Lung microvascular endothelial cell (primary cell): ENCODE measurements around the gene PLXNC1. TPM values are rescaled to one million over a fixed set of nuclear protein-coding genes. Genes with fewer than 3 reads are reported as not detected.

Experiments
- DNase-seq, 2 donors: peaks; one replicate each; pipeline versions ENCODE4 v3.0.0 to v3.0.0-alpha.2; 2010; ENCODE audit warnings: low read depth in 2 of 2
- total RNA-seq: library from RNA; depleted of rRNA; stranded (reverse); fragments of >200 nt; gene quantifications from 2 replicates; pipeline ENCODE4 v1.2.1, GENCODE V29; 2014

The PLXNC1 gene
- total RNA-seq, 1 donor from 2014 or later, result under 0.01 TPM

DNA sequence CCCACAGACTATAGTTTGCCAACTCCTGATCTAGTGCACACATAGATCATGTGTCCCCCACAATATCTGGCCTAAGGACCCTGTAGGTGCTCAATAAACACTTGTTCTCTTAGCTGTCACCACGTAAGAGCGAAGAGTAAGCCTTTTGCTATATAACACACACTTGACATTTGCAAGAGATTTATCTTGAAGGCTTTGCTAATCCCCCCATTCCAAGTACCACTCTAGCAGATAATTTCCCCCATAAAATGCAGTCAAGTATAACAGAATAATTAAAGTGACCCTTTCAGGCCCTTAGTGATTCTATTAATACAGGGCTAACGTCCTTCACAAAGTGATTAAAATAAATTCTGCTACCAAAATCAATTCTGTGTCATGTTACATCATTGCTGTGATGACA is 87.5 kb downstream of the PLXNC1 start:
- no peak for DNase-seq

DNA sequence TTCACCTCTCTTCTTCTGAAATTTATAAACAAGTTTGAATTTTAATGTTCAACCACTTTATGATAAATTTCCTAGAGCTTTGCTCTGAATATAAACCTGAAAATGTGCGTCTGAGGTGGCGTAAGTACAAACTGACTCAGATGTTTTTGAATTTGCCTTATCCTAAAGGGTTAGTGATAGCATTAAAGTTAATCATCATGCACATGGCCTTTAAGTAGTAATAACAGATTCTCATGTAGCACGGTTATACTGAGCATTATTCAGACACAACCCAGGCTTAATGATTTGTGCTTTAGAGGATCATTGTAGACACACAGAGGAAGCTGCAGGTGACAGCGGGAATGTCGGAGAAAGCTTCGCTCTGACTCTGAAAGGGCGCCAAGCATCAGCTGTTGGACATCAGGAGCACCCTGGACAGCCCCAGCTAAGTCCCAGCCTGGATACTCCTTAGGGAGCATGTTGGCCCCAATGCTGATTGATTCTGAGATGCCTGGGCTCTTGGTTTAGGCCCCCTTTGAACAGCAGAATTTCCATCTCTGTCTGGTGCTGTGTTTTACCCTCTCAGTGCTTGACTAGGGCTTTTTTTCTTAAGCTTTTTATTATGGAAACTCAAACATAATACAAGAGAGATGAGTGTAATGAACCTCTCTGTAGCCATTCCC is 91.1 kb downstream of the PLXNC1 start:
- no peak for DNase-seq

DNA sequence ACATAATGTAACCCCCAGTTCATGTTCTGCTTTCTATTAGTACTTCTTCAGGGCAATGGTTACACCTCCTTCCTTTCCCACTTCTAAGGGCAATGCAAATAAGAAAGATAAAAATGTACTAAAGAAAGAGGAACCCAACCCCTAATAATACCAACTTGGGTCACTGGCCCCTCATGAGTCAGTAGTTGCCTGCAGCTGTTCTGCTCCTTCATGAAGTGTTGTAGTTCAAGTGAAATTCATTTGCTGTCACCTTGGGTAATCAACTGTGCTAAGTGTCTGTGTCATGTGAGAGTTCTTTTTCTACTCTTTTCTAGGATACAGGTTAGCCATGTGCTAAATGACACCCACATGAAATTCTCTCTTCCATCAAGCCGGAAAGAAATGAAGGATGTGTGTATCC is 91.8 kb downstream of the PLXNC1 start:
- DNase-seq, result no peak

DNA sequence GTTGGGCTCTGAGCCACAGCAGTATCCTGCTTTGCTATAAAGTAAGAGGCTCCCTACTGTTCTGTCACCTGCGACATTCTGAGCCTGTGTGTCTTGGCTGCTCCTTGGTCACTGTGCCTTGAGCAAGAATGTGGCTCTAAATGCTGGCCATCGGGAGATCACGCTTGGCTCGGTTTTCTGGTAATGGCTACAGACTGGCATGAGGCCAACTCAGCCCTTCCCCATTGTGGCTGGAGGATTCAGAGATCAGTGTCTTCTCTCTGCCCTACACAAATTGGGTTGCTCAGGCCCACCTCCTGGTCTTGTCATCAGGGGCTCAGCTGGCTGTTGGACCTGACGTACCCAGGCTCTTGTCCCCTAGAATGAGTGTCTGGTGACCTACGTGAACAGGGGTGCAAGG is 94.5 kb downstream of the PLXNC1 start:
- no peak for DNase-seq

DNA sequence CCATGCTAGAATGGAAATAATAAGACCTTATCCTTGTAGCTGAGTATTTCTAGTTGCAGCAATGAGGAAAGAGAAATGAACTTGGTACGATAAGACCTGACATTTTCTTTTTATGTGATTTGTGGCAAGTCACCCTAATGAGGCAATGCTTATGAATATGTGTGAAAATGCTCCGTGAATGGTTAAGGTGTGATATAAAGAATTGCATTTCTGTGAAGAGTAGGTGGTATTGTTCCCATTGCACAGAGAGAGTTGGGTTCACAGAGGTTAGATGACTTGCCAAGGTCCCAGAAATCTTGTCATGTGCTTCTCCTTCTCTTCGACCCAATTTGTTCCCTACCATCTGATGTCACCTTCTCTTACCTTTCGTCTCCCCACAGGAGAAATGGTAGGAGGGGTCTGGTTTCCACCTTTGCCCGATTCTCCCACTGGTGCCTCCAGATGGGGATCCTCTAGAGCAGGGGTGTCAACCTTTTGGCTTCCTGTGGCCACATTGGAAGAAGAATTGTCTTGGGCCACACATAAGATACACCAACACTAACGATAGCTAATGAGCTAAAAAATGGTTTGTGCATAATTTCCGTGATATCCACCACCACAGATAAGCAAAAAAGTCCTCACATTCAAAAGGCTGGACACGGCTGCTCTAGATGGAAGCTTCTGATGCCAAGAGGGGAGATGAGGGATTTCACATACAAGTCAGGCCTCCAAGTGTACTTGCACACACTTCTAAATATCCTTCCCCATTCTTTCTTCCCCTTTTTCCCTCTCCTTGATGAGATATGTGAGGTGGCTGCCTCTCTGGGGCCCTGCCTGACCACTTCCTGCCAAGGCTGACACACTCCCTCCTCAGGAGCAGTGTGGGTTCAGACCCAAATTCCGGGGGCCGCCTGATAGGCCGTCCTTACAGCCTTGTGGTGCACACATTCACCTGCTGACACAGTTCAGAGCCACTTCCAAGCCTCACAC is 96.1 kb downstream of the PLXNC1 start:
- DNase-seq, result no peak

DNA sequence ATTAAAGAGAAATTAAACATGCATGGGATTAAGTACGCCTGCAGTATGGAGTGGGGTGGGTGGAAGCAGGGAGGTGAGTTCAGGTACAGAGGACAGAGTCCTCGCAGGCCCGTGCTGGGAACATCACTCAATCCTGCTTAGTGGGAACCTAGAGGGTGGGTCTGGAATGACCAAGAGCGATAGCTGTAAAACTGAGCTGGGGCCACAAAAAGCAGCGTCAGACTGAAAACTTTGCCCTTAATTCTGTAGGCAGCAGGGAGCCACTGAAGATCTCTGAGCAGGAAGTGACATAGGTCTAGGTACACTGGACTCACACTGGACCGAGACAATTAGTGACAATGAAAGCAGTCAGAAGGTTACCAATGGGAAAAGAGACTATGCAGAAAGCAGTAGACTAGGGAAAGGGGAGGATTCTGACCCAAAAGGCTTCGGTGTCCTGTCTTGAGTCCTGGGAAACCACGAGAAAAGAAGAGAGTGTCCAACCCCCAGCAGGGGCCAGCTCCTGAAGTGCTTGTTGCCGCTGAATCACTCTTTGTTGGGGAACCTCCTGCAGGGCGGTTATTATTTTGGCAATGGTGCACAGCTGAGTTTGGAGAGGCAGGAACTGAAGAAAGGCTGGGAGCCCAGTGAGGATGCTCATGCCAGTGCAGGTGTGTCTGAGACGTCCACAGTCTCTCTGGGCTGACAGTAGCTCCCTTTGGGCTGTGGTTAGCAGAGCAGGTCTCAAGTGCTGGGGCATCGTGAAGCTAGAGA is 97.4 kb downstream of the PLXNC1 start:
- DNase-seq, result no peak

DNA sequence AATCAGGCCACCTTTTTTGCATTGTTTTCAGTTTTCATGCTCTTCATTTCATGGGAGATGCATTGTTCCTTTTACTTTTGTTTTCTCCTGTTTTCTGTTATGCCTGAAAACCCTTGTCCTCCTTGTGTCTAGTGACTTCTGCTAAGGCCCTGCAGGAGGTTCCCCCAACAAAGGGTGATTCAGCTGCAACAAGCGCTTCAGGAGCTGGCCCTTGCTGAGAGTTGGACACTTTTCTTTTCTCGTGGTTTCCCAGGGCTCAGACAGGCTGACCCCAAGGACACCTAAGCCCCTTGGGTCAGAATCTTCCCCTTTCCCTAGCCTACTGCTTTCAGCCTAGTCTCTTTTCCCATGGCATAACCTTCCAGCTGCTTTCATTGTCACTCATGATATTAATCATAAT is 98.9 kb downstream of the PLXNC1 start:
- no peak for DNase-seq

DNA sequence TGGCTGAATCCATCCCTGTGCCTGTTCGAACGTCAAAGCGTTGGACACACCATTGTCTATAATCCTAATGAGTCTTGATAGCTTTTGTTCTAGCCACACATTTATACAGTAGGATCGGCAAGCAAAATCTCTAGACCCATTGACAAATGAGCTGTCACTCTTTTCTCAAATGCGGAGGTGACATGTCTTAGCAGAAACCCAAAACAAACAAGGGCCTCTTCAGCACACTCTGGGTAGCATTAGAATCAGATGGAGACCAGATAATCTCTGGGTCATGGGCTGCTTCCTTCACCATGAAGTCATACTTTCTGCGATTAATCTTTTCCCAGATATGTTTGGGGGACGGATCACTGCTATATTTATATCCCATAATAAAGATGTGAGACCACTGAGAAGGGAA is 100.2 kb downstream of the PLXNC1 start:
- DNase-seq, result no peak

DNA sequence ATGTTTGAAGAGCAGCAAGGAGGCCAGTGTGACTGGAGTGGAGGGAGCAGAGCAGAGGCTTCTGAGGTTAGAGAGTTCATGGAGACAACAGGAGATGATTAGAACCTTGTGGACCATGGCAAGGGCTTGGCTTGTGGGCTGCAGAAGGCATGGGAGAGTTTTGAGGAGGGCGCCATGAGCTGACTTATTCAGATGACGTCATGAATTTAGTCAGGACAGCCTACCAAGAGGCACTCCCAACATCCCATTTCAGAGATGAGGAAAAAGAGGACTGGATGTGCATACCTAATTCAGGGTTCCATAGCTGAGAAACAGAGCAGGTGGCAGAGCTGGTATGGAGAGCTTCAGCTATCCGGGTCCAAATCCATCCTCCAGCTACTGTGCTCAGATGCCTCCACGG is 101.8 kb downstream of the PLXNC1 start:
- no peak for DNase-seq

DNA sequence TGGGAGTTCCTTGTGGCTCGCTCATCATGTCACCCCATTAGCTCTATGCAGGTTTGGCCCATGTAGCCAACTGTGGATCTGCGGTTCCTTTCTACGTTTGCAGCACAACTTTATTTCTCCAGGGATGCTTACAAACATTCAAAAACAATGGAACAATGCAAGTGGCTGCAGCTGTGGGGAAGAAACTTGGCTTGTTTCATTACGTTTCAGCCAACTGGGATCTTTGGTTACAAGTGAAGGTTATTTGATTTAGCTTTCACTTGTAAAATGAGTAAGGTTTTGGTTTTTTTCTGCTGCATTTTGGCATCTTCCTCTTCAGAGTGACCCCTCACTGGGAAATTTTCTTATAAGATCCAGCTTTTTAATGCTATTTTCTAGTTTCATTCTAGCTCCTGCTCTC is 105.9 kb downstream of the PLXNC1 start:
- DNase-seq, result no peak

DNA sequence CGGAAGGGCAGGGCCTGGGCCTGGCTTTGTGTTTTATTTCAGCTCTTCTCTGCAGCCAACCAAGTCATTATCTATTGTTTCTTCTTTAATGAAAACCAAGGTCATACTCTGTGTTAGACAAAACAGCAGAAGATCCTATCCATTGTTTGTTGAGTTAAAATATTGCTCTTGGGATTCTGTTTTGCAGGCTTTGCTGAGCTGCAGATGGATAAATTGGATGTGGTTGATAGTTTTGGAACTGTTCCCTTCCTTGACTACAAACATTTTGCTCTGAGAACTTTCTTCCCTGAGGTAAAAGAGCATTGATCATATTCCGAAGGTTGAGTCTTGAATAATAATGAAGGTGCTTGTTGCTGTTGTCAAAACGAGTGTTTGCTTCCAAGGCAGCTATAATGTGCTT is 106.6 kb downstream of the PLXNC1 start:
- no peak for DNase-seq

DNA sequence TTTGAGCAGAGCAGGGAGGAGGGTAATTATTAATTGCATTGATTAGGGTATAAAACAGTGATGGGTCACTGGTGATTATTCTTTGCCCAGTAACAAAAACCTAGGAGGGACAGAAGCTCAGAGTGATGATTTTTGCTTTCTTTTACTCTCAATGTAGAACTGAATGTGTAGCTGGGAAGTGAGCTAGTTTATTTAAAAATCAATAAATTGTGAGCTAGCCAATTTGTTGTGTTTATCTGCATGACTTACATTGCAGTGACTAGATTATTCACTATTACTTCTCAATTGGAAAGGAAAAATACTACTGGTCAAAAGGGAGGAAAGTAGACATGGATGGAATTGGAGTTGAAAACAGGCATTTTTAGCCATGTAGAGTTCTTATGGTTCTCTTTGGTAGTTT is 107.1 kb downstream of the PLXNC1 start:
- DNase-seq, result no peak

DNA sequence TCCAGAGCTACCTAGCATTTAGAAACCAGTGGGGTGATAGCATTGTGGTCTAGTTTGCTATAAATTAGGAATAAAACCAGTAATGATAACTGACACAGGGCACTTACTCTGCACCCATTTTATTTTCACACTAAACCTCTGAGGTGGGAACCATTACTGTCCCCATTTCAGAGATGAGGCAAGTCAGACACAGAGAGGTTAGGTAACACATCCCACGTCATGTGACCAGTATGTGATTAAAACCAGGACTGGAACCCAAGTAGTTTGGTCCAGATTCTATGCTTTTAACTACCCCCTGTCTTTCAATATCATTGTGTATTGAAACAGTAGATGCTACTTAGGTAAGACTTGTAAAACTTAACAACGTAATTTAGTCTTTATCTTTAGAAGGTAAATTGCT is 110.2 kb downstream of the PLXNC1 start:
- no peak for DNase-seq

DNA sequence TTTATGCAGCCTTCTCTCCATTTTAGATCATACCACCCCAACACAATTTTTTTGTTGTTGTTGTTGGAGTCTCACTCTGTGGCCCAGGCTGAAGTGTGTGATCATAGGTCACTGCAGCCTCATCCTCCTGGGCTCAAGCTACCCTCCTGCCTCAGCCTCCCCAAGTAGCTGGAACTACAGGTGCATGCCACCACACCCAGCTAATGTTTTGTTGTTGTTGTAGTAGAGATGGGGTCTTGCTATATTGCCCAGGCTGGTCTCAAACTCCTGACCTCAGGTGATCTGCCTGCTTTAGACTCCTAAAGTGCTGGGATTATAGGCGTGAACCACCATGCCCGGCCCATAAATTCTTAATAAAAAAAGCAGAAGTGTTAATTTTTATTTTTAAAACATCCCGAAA is 111.6 kb downstream of the PLXNC1 start:
- DNase-seq, result no peak

DNA sequence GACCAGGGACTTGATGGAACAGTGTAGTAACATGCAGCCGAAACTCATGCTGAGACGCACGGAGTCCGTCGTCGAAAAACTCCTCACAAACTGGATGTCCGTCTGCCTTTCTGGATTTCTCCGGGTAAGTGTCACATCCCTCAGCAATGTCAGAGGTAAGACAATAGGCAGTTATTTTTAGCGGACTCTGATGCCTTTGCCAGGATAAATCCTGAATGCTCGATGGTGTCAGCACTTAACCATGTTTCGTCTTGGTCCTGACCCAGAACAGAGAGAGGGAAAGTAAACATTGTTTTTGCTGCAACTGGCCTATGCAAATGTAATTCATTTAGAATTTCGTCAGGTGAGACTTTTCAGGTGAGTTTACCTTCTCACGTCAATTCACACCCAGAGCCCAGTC is 112.3 kb downstream of the PLXNC1 start:
- no peak for DNase-seq

DNA sequence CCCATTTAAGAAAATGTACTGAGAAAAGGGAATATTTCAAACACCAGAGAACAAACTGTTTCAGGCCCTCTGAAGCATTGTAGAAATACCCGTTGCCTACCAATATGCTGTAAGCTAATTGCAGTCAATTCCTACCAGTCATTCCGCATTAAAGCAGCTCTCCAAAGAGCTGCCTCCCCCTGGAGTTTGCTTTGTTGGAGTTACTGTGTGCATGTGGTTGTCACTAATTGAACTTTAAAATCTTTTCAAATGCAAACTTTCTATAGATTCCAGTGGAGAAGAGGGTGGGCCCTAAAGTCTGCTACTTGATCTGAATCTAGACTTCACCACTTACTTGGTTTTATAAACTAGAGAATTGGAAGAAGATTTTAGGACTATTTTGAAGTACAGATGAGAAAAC is 112.7 kb downstream of the PLXNC1 start:
- DNase-seq, result no peak

DNA sequence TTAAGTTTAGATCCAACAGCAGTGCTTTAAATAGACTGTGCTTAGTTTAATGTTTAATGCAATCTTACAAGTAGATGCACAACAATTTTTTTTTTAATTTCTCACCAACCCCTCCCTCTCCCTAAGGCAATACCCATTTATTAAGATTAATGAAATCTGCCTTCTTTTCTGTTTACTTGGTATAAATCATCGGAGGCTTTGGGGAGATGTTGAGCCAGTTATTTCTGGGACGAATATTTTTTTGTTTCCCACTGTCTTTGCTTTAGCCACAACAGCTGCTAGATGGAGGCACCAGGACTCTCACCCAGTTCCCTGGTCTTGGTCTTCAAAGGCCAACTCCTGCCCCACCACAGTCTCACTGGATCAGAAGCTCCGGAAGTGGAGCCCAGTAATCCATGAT is 113.4 kb downstream of the PLXNC1 start:
- DNase-seq, result no peak

DNA sequence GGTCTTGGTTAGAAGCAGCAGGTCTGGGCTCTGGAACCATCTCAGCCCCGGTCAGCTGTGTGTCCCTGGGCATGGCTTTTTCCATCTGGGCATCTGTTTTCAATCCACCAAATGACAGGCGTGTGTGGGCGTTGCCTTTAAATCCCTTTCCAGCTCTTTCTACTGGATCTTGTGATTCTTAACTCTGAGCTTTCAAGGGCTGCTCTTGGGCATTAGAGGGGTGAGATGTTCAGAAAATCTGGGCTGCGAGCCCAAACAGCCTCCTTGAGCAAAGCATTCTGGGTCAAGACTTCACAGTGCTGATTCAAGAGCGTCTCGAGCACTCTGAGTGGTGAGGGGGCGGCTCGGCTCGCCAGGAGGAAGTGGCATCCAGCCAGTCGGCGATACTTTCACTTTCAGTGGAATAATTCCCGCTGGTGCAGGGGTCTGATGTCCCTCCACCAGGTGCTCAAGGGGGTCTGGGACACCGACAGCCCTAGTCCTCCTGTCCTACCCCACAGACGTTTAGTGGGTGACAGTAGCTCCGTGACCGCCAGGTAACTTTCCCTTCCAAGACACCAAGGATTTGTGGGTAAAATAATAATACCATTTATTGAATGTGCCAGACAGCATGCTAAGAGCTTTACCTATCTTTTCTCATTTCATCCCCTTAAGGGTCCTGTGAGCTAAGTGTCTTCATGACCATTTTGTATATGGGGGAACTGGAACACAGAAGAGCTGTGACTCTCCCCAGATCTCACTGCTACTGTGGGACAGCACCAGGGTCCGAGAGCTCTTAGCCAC is 114.0 kb downstream of the PLXNC1 start:
- peak; percentile 46 to 65 for DNase-seq

DNA sequence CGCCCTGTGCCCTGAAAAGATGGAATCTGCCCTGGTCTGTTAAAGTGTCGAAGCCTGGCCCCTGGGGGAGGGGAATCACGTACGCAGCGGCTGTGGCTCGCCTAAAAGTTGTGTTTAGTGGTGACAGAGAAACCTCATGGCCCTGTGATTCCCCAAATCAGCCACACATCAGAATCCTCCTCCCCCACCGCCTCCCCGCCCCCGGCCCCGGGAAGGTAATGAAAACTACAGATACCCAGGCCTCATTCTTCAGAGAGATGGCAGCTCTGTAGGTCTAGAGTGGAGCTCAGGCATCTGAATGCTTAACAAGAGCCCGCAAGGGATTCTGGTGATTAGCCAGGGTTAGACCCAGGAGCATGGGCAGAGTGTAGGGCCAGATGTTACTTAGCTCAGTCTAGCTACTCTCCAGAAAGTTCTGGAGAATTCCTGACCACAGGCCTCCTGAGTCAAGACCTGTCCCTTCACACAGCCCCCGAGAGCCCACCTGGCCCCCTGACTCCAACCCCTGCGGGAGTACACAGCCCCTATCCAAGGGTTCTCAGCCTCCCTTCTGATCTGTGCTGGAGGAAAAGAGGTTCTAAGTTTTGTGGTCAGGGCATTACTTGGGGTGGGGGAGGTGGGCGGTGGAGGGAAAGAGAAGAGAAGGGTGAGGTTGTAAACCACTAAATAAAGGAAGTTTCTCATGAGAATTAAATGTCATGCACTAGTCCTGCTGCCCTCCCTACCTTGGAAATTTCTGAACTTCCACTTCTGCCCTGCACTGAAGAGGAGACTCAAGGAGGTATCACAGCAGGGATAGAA is 114.8 kb downstream of the PLXNC1 start:
- DNase-seq, result no peak

DNA sequence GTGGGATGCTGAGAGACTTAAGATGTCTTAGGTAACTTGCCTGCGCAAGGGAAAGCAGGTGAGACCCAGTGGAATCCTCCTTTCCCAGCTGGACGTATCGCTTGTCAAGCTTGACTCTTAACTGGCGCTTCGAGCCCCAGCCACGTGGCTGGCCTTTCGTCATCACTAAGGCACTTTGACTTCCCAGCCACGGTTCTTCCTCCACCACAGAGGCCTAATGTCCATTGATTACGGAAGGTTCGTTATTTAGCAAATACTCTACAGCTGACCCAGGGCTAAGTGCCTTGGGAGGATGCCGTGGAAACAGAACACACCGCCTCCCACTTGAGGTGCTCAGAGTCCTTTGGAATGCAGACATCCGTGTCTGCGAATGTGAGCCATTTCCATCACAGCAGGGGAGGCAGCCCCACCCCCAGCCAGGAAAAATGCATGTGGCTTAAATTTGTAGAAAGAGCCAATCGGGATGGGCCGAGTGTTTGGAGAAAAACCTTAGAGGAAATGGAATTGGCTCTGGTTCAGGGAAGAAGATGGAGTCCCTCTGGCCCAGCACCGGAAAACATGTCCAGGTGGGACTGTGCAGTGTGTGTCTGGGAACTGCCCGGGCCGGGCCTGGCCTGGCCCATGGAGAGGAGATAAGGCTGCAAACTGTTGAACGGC is 115.7 kb downstream of the PLXNC1 start:
- DNase-seq, result no peak
